Mesenteric fat pad (tissue), 1 donor: Measurements from ENCODE around the gene RIIAD1. TPM values are rescaled to one million over a fixed set of nuclear protein-coding genes. Genes with fewer than 3 reads are reported as not detected.

ENCODE experiments used
- total RNA-seq: library from RNA; stranded (reverse); fragmentation: NEBNext Ultra II Directional; extraction: Animal tissue kit (Norgen Biotek cat#: 25700); gene quantifications from one replicate; pipeline ENCODE4 v1.2.1, GENCODE V29; 2021
- donor health status: DM: yes; HTN: yes; CAD: no.

Gene RIIAD1
- total RNA-seq, 1 donor from 2014 or later = not detected

Other genes starting within 250 kb of the RIIAD1 start
- gene CGN, start 210.1 kb upstream of the RIIAD1 start, total RNA-seq = 0.13 TPM
- 6.6 TPM for gene TUFT1, start 181.2 kb upstream of the RIIAD1 start, total RNA-seq
- 40.4 TPM for gene SNX27, start 109.5 kb upstream of the RIIAD1 start, total RNA-seq
- gene CELF3, start 4.7 kb upstream of the RIIAD1 start, total RNA-seq = not detected
- 42.5 TPM for gene MRPL9, start 42.0 kb downstream of the RIIAD1 start, total RNA-seq
- gene TDRKH, start 69.0 kb downstream of the RIIAD1 start, total RNA-seq = 4.9 TPM
- gene LINGO4, start 83.9 kb downstream of the RIIAD1 start, total RNA-seq = not detected
- gene RORC, start 110.3 kb downstream of the RIIAD1 start, total RNA-seq = 0.10 TPM
- gene C2CD4D, start 118.3 kb downstream of the RIIAD1 start, total RNA-seq = not detected
- not detected for gene THEM5, start 132.2 kb downstream of the RIIAD1 start, total RNA-seq
- 14.8 TPM for gene THEM4, start 188.0 kb downstream of the RIIAD1 start, total RNA-seq